Measurements from ENCODE around the gene VIPR1.
"Not testable (repeated sequence)": the region's sequence is repeated elsewhere in the genome, so short reads cannot be mapped to it uniquely, and the experiment has no call there.

Gene VIPR1

GRCh38 chr3:42535981-42536784 lies 33.7 kb downstream of the VIPR1 start:
- DNase-seq (ENCODE audit: low read depth) = no peak

- no peak for DNase-seq (ENCODE audit: low read depth)
Observed at GRCh38 chr3:42537350-42537749, 34.9 kb downstream of the VIPR1 start.

- DNase-seq (ENCODE audit: low read depth) = peak; percentile 51
Observed at GRCh38 chr3:42539871-42540714, 37.6 kb downstream of the VIPR1 start.

GRCh38 chr3:42541079-42541478 lies 38.6 kb downstream of the VIPR1 start:
- no peak for DNase-seq (ENCODE audit: low read depth)

- no peak for DNase-seq (ENCODE audit: low read depth)
Observed at GRCh38 chr3:42544492-42545283, 42.2 kb downstream of the VIPR1 start.

- no peak for DNase-seq (ENCODE audit: low read depth)
Observed at GRCh38 chr3:42545284-42545900, 42.9 kb downstream of the VIPR1 start.

GRCh38 chr3:42546691-42547213 lies 44.3 kb downstream of the VIPR1 start:
- no peak for DNase-seq (ENCODE audit: low read depth)

GRCh38 chr3:42547401-42547945 lies 45.0 kb downstream of the VIPR1 start:
- peak; percentile 64 for DNase-seq (ENCODE audit: low read depth)

- no peak for DNase-seq (ENCODE audit: low read depth)
Observed at GRCh38 chr3:42549131-42549530, 46.7 kb downstream of the VIPR1 start.

GRCh38 chr3:42550250-42550649 lies 47.8 kb downstream of the VIPR1 start:
- no peak for DNase-seq (ENCODE audit: low read depth)

GRCh38 chr3:42552830-42553229 lies 50.4 kb downstream of the VIPR1 start:
- DNase-seq (ENCODE audit: low read depth) = no peak

- DNase-seq (ENCODE audit: low read depth) = no peak
Observed at GRCh38 chr3:42556089-42556632, 53.7 kb downstream of the VIPR1 start.

- not testable (repeated sequence) for DNase-seq (ENCODE audit: low read depth)
Observed at GRCh38 chr3:42556817-42557216, 54.4 kb downstream of the VIPR1 start.

GRCh38 chr3:42557854-42558253 lies 55.4 kb downstream of the VIPR1 start:
- no peak for DNase-seq (ENCODE audit: low read depth)

GRCh38 chr3:42562047-42562907 lies 59.8 kb downstream of the VIPR1 start:
- DNase-seq (ENCODE audit: low read depth) = no peak

- DNase-seq (ENCODE audit: low read depth) = no peak
Observed at GRCh38 chr3:42569593-42570142, 67.2 kb downstream of the VIPR1 start.

- DNase-seq (ENCODE audit: low read depth) = no peak
Observed at GRCh38 chr3:42572278-42572677, 69.8 kb downstream of the VIPR1 start.

GRCh38 chr3:42575137-42575741 lies 72.8 kb downstream of the VIPR1 start:
- no peak for DNase-seq (ENCODE audit: low read depth)

- DNase-seq (ENCODE audit: low read depth) = no peak
Observed at GRCh38 chr3:42578054-42578453, 75.6 kb downstream of the VIPR1 start.

All from activated gamma-delta T cell treated with anti-CD3 and anti-CD28 coated beads, Interleukin-2, amount 50 U/mL, for 16 hours (primary cell).